HL-60/S4 (cell line): ENCODE data around the gene MAB21L3.

ENCODE experiments used
- in situ Hi-C: fragments of 300-500 bp; cut with MboI; formaldehyde crosslinking; loops from 2 replicates; pipeline ENCODE4 v1.14.3; 2022; ENCODE audit warnings: low sequenced_read_pairs

Gene MAB21L3

DNA sequence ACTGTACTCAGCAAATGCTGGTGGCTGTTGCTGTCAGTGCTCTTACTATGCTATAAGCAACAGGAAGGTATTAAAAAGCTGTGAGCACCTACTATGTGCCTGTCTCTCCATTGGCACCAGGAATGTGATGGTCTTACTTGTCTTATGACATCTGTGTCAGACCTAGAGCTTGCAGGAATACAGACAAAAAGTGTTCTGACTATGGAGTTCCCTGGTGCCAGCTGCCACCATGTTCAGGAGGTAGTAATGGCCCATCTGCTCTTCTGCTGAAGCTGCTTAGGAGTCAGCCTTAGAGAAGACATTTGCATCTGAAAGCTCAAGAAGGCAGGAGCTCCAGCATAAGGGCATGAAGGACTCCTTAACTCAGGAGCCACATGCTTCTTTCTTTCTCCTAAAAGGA is 52.3 kb downstream of the MAB21L3 start:
- in situ Hi-C loops, result no loop called here

- in situ Hi-C loops, result no loop called here
These were observed 53.0 kb downstream of the MAB21L3 start for GRCh38 chr1:116164150-116164549.

DNA sequence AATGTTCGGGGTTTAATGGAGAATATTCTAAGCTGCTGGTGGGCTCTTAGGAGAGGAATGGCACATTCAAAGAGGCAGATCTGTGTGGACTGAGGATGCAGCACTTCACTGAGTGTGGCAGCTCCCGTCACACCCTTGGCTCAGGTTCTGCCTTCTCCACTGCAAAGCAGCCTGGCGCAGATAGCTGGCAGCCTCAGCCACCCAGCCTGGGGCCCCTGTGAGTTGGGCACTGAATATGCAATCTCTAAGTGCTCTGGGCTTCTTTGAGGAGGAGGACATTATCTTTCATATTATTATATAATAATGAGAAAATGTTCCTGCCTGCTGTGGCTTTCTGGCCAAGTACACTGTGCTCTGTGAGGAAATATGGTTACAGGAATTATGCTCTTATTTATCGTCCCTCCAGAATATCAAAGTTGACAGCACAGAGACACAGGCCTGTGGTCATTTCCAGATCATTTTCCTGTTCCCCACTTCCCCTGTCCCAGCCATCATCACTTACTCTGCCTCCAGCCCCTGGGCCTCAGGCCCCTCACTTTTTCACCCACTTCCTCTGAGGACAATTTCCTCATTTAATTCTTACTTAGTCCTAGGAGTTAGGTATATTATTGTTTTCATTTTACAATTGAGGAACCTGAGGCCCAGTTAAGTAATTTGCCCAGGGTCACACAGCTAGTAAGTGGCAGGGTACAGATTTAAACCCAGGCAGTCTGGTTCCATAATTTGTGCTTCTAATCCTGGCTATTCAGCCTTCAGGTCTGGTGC is 53.6 kb downstream of the MAB21L3 start:
- in situ Hi-C loops, result no loop called here

GRCh38 chr1:116165572-116165971 is 54.4 kb downstream of the MAB21L3 start:
- in situ Hi-C loops, result no loop called here

GRCh38 chr1:116166011-116166571 is 54.9 kb downstream of the MAB21L3 start:
- in situ Hi-C loops, result no loop called here

DNA sequence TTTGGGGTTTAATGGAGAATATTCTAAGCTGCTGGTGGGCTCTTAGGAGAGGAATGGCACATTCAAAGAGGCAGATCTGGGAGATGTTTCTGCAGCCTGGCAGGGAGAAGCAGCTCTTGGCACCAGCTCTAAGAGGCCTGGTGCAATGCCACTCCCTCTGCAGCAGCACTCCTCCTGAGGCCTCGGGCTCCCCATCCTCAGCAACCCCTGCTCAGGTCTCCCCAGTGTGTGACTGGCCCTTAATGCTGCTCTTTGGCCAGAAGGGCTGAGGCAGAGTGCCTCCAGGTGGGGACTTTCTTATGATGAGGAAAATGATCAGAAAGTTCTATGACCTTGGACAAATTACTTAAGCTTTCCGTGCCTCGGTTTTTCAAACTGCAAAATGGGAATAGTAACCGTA is 55.5 kb downstream of the MAB21L3 start:
- in situ Hi-C loops, result no loop called here

- in situ Hi-C loops, result no loop called here
These were observed 56.6 kb downstream of the MAB21L3 start for GRCh38 chr1:116167625-116168276.

DNA sequence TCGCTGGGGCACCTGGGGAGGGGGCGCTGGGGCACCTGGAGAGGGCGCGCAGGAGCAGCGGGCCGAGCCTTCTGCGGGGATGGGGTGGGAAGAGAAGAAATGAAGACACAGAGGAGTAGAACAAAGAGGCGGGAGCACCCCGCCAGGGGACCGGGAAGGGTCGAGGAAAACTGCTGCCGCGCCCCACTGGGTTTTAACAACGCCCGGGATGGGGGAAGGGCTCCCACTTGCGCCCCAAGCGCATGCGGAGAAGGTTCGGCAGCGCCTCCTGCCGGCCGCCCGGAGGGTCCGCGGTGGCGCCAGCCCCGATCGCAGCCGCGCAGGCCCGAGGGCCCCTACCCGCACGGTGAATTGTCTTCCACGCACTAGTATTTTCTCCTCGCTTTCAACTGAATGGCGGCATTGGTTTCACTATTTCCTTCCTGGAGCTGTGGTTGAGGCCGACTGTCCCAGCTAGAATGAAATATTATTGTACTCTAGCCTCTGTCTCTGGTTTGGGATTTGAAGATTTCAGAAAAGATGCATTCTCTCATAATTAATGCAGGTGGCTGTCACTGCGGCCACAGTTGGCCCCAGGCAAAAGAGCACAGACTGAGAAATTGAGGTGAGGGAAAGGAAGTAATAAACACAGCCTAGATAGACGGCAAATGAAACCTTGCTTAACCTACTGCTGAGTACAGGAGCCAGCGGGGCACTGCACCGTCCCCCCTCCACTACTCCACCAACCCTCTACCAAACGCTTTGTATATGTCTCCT is 57.3 kb downstream of the MAB21L3 start:
- in situ Hi-C loops, result no loop called here

DNA sequence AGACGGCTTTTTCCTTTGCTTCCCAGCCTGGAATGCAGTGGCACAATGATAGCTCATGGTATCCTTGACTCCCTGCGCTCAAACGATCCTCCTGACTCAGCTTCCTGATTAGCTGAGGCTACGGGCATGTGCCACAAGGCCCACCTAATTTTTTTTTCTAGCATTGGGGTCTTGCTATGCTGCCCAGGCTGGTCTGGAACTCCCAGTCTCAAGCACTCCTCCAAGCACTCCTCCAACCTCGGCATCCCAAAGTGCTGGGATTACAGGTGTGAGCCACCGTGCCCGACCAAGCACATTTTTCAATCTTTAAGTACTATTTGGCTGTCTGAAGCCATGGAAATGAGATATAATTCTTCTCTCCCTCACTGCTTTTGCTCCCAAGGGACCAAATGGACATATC is 58.7 kb downstream of the MAB21L3 start:
- in situ Hi-C loops, result no loop called here

DNA sequence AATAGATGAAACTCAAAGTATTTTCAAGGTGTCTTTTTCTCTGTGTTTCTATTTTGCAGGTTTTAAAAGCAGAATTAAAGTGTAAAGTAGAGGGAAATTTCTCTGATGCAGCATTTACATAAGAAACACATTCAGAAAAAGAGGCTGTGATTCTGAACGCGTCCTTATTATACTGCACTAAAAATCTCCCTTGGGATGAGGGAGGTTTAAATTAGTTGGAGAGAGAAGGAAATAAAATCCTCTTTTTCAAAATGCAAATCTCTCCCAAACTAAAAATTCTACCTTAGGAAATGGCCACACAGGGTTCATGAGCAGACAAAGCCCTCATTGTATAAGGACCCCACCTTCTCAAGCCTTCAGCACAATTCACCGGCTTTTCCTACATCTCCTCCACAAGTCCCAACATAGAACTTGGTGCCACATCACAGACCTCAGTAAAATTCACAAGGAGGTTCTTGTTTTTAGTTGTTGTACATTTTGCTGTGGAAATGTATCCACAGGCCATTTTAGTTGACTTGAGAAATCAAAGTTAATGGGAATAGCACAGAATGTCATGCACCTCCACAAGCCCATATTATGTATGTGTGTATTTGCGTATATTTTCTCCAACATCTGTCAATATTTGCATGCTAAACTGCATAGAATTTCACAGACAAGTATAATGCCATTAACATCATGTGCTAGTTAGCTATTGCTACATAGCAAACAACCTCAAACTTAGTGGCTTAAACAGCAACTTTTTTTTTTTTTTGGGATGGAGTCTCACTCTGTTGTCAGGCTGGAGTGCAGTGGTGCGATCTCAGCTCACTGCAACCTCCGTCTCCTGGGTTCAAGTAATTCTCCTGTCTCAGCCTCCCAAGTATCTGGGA is 59.8 kb downstream of the MAB21L3 start:
- in situ Hi-C loops, result no loop called here

DNA sequence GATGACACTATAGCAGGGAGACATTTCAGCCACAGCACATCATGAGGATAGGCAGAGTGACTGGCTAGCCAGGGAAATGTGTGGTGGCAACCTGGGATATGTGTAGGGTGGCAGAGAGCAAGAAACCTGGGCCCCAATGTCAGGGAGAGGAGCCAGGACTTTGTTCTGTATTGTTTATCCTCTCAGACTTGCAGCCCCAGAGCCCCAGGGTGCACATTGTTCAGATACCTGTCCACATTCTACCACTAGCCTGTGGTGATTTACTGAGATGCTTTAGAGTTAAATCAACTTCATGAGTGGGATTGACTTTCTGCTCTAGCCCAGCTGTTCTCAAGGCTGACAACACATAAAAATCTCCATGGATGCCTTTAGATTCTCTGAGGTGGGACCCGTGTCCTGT is 61.5 kb downstream of the MAB21L3 start:
- in situ Hi-C loops, result no loop called here

DNA sequence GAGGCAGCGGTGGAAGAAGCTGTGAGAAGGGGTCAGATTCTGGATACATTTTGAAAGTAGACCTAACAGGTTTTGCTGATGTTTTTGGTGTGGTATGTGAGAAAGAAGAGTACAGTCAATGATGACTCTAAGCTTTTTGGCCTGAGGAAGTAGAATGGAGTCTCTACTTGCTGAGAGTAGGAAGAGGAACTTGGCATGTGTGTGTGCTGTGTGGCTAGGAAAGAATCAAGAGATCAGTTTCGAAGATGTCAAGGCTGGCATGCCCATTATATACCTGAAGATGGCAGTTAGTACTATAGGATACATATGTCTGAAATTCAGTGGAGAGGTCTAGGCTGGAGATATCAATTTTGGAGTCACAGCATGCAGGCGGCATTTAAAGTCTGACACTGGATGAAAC is 64.4 kb downstream of the MAB21L3 start:
- in situ Hi-C loops, result no loop called here

DNA sequence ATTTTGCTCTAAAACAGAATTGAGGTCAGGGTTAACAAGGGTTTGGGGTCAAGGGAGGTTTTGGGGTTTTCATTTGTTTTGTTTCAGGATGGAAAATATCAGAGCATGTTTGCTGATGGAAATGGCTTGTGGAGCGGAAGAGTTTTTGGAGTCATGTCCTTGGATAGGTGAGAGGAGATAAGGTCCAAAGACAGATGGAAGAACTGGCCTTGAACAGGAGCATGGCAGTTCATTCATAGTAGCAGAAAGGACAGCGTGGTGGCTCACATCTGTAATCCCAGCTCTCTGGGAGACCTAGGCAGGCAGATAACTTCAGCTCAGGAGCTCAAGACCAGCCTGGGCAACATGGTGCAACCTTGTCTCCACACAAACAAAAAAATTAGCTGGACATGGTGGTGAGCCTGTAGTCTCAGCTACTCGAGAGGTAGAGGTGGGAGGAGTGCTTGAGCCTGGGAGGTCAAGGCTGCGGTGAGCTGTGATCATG is 65.1 kb downstream of the MAB21L3 start:
- in situ Hi-C loops, result no loop called here

GRCh38 chr1:116177861-116178260 is 66.7 kb downstream of the MAB21L3 start:
- in situ Hi-C loops, result no loop called here

DNA sequence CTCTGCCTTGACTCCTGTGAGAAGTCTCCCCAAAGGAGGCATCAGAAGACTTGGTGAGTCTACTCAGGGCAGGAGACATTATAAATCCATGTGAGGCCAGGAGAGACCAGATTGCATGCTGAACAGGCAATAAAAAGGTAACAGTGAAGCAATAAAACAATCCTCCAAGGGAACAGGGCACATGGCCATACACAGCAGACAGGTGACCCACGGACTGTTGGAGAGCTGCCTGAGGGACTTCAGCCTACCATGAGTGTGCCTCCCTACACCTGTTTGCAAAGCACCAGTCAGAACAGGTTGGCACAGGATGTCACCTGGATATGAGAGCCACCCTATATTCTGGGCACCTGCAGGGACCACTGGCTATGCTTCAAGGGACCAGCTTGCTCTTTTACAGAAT is 67.6 kb downstream of the MAB21L3 start:
- in situ Hi-C loops, result no loop called here

DNA sequence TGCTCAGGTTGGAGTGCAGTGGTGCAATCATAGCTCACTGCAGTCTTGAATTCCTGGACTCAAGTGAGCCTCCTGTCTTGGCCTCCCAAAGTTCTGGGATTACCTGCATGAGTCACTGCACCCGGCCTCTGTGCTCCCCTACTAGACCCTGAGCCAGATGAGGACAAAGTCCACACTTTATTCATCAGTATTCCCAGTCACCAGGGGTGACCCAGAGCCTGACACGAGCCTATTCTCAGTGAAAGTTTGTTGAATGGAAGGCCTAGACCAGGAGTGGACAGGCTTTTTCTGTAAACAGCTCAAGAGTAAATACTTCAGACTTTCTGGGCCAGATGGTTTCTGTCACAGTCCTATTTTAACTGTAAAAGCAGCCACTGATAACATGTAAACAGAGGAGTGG is 68.2 kb downstream of the MAB21L3 start:
- in situ Hi-C loops, result no loop called here

- in situ Hi-C loops, result no loop called here
These were observed 68.8 kb downstream of the MAB21L3 start for GRCh38 chr1:116179964-116180363.

DNA sequence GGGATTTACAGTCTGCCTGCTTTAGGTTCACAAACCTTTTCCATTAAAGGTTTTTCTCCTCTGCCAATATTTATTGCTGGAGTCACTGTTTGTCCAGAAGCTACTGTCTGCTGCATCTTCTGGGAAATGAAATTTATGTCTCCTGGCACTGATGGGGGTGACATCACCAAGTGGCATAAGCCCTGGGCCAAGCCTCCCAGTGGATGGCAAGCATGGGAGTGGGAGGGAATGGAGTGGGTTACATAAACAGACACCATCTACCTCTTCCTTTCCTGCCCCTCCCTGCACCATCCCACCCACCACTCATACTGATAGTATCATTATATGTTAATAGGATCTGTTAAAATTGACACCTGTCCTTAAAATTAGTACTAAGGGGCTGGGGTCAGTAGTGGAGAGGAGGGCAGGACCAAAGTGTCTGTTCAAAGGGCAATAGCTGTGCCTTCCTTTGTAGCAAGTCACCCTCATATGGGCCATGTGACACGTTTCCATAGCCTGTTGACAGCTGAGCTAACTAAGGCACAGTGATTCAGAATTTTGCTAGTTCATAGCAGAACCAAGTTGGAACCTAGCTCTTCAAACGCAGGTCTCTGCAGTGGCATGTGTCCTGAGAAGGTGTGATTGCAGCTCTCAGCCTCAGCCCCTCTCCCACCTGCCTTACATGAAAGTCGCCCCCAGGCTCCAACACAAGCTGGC is 71.0 kb downstream of the MAB21L3 start:
- in situ Hi-C loops, result no loop called here
